Measurements from ENCODE around the gene OMD.
"Not testable (repeated sequence)": the region's sequence is repeated elsewhere in the genome, so short reads cannot be mapped to it uniquely, and the experiment has no call there.

OMD gene

GRCh38 chr9:92424340-92424739 is at the start of gene OMD:
TSS of gene OMD (minus strand) at chr9:92424471. CDS start at chr9:92417558, 6,913 bp downstream.
- DNase-seq = no peak

- no peak for DNase-seq
Measured at GRCh38 chr9:92468206-92468605, 43.9 kb upstream of the OMD start.

GRCh38 chr9:92467511-92467910 is 43.2 kb upstream of the OMD start:
- DNase-seq = no peak

GRCh38 chr9:92467041-92467440 is 42.8 kb upstream of the OMD start:
- DNase-seq = no peak

GRCh38 chr9:92463984-92464383 is 39.7 kb upstream of the OMD start:
- DNase-seq = no peak

- no peak for DNase-seq
Measured at GRCh38 chr9:92463387-92463786, 39.1 kb upstream of the OMD start.

GRCh38 chr9:92457576-92457975 is 33.3 kb upstream of the OMD start:
- DNase-seq = no peak

GRCh38 chr9:92455217-92455616 is 30.9 kb upstream of the OMD start:
- DNase-seq = no peak

GRCh38 chr9:92446536-92446935 is 22.3 kb upstream of the OMD start:
- DNase-seq = no peak

GRCh38 chr9:92444841-92445240 is 20.6 kb upstream of the OMD start:
- no peak for DNase-seq

GRCh38 chr9:92440751-92441046 is 16.4 kb upstream of the OMD start:
- DNase-seq = no peak

- DNase-seq = no peak
Measured at GRCh38 chr9:92439921-92440750, 15.9 kb upstream of the OMD start.

- DNase-seq = no peak
Measured at GRCh38 chr9:92438900-92439526, 14.7 kb upstream of the OMD start.

- DNase-seq = no peak
Measured at GRCh38 chr9:92435263-92435662, 11.0 kb upstream of the OMD start.

GRCh38 chr9:92432972-92433548 is 8.8 kb upstream of the OMD start:
- DNase-seq = no peak

- no peak for DNase-seq
Measured at GRCh38 chr9:92432350-92432749, 8.1 kb upstream of the OMD start.

GRCh38 chr9:92429836-92430235 is 5.6 kb upstream of the OMD start:
- DNase-seq = no peak

GRCh38 chr9:92426501-92427145 is 2.4 kb upstream of the OMD start:
- no peak for DNase-seq

GRCh38 chr9:92425474-92425873 is 1.2 kb upstream of the OMD start:
- DNase-seq = no peak

GRCh38 chr9:92423612-92424011 is 659 bp downstream of the OMD start:
- DNase-seq = no peak

- DNase-seq = no peak
Measured at GRCh38 chr9:92422611-92423338, 1.5 kb downstream of the OMD start.

GRCh38 chr9:92414566-92414965 is 9.7 kb downstream of the OMD start:
- no peak for DNase-seq

- DNase-seq = not testable (repeated sequence)
Measured at GRCh38 chr9:92411157-92411556, 13.1 kb downstream of the OMD start.

Measured in DMS79 (cell line).